ENCODE data around the gene UBE2L6. TPM values are rescaled to one million over a fixed set of nuclear protein-coding genes. Genes with fewer than 3 reads are reported as not detected.

The UBE2L6 gene
- total RNA-seq (10 to 100 TPM; 41.5 to 76.7 TPM), polyA plus RNA-seq (ENCODE audit: insufficient read length in 2 of 2) (100 to 1,000 TPM in 1 of 2 donors, 10 to 100 TPM in 1; 99.6 to 114 TPM)
- long read RNA-seq, donor 1, transcript UBE2L6-202 (4 exons, 1,573 nt), result major isoform, 34 of 58 reads
- long read RNA-seq, donor 1, transcript UBE2L6-201 (4 exons, 1,354 nt), result minor isoform, 24 of 58 reads
- long read RNA-seq, donor 1, partial matches to known transcripts, result 0 of 58 reads
- long read RNA-seq, donor 1, other reads (novel, unspliced or antisense), result 0 of 58 reads
- long read RNA-seq, donor 2, transcript UBE2L6-201 (4 exons, 1,354 nt), result major isoform, 18 of 30 reads
- long read RNA-seq, donor 2, transcript UBE2L6-202 (4 exons, 1,573 nt), result minor isoform, 10 of 30 reads
- long read RNA-seq, donor 2, partial matches to known transcripts, result 0 of 30 reads
- long read RNA-seq, donor 2, other reads (novel, unspliced or antisense), result 0 of 30 reads
- long read RNA-seq, donor 3, transcript UBE2L6-201 (4 exons, 1,354 nt), result major isoform, 25 of 43 reads
- long read RNA-seq, donor 3, transcript UBE2L6-202 (4 exons, 1,573 nt), result minor isoform, 16 of 43 reads
- long read RNA-seq, donor 3, partial matches to known transcripts, result 0 of 43 reads
- long read RNA-seq, donor 3, other reads (novel, unspliced or antisense), result 0 of 43 reads
- long read RNA-seq, donor 4, transcript UBE2L6-202 (4 exons, 1,573 nt), result minor isoform, 5 of 44 reads
- long read RNA-seq, donor 4, transcript UBE2L6-201 (4 exons, 1,354 nt), result major isoform, 36 of 44 reads
- long read RNA-seq, donor 4, partial matches to known transcripts, result 0 of 44 reads
- long read RNA-seq, donor 4, other reads (novel, unspliced or antisense), result 0 of 44 reads

DNA sequence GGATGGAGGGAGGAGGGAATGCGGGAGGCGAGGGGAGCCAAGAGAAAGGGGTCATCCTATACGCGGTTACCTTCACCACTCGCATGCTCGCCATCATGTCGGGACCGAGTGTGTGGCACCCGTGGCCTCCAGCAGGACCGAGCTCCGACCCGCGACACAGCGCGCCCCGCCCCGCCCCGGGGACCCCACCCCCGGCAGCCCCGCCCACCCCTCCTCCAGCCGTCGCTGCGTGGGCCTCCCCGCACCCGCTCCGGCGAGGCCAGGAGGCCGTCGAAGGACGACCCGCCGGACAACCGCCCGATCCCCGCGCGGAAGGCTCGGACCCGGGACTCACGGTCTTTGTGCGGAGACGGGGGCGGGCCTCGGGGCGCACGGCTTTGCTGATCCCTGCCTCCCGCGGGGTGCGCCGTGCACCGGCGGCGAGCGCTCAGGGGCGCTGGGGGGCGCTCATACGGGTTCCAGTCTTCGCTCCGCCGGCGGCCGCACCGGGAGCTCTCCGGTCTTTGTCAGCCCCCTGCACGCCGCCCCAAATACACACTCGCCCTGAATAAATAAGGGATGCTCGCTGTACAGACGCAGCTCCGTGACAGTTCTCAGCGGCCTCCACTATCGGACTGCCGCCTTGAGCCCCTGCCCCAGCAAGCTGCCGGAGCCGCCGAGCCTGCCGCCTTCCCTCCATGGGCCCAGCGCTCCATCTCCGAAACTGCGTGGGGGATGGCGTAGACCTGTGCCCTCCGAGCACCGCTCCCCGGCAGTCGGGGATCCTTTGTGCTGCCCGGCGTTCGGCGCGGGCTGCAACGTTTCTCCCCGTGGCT is at the start of gene UBE2L6:
TSS of gene UBE2L6 (minus strand) at position 158 of the 815 bp plus-strand sequence. CDS start at position 97, 61 bp downstream.
- Histone ChIP-seq H3K9me3 (ENCODE audit: control insufficient read depth, insufficient read depth, low read length) (no peaks in the 10 kb centered on the region), H3K27ac (ENCODE audit: low read depth, low read length) (peak within 1 kb of the TSS; percentile 88), H3K27me3 (ENCODE audit: control insufficient read depth, insufficient read depth, low read length) (no peaks in the 10 kb centered on the region), H3K4me1 (ENCODE audit: control insufficient read depth, insufficient read depth, low read length) (peaks cover 22% of the 10 kb centered on the region), H3K4me3 (ENCODE audit: low read depth, low read length) (peak within 1 kb of the TSS; percentile 91), H3K36me3 (ENCODE audit: control insufficient read depth, insufficient read depth, low read length) (no peaks in the 10 kb centered on the region)
- peak in 5 of 6 donors; percentile 51 to 90 (median 61) for DNase-seq (ENCODE audit: low read depth in 4 of 6, low spot score in 6 of 6)
- under 1% methylated on average over 84 of the region's 92 CpGs for WGBS (ENCODE audit: insufficient coverage)

DNA sequence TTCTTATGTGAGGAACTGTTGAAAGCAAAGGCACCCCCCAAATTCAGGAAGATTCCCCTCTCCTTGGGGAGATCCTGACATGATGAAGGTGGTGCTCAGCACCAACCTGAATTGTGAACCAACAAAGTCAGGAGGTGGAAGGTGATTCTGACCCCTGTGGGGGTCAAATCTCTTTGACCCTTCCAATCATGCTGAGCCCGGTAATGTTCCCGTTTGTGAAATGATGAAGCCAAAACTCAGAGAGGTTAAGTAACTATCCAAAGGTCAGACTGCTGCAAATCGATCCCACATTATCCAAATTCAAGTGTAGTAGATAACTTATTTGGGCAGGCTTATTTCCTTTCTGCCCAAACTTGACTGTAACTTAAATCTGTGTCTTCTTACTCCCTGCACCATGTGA is 49.1 kb upstream of the UBE2L6 start:
- Histone ChIP-seq H3K4me1 (ENCODE audit: control insufficient read depth, insufficient read depth, low read length) (no peaks in the 10 kb centered on the region), H3K27me3 (ENCODE audit: control insufficient read depth, insufficient read depth, low read length) (no peaks in the 10 kb centered on the region), H3K9me3 (ENCODE audit: control insufficient read depth, insufficient read depth, low read length) (no peaks in the 10 kb centered on the region), H3K36me3 (ENCODE audit: control insufficient read depth, insufficient read depth, low read length) (peaks cover 5% of the 10 kb centered on the region), H3K27ac (ENCODE audit: low read depth, low read length) (no peak overlapping the region), H3K4me3 (ENCODE audit: low read depth, low read length) (no peak overlapping the region)
- DNase-seq (ENCODE audit: low read depth in 4 of 6, low spot score in 6 of 6), result no peak
- WGBS (ENCODE audit: insufficient coverage), result no CpG with 5 or more reads among the region's 3 CpGs

DNA sequence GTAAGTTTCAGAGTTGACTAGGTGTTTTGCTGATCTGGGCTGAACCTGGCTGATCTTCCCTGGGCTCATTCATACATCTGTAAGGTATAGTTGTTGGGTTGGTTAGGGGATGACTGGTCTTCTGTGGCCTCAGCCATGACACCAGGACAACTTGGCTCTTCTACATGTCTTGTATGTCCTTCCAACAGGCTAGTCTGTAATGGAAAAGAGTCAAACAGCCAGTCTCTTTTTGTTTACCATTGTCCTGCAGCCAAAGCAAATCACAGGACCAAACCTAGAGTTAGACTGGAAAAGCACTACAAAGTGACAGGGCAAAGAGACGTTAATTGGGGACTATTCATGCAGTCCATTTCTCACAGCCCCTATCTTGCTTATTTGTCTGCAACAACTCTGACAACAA is 47.8 kb upstream of the UBE2L6 start:
- no peak overlapping the region for H3K4me3 ChIP-seq (ENCODE audit: low read depth, low read length)
- no peak overlapping the region for H3K27ac ChIP-seq (ENCODE audit: low read depth, low read length)
- peaks cover 5% of the 10 kb centered on the region for H3K36me3 ChIP-seq (ENCODE audit: control insufficient read depth, insufficient read depth, low read length)
- H3K9me3 ChIP-seq (ENCODE audit: control insufficient read depth, insufficient read depth, low read length), result no peaks in the 10 kb centered on the region
- no peaks in the 10 kb centered on the region for H3K4me1 ChIP-seq (ENCODE audit: control insufficient read depth, insufficient read depth, low read length)
- WGBS (ENCODE audit: insufficient coverage), result 50% methylated on average over 1 of the region's 1 CpG
- no peak for DNase-seq (ENCODE audit: low read depth in 4 of 6, low spot score in 6 of 6)
- H3K27me3 ChIP-seq (ENCODE audit: control insufficient read depth, insufficient read depth, low read length), result no peaks in the 10 kb centered on the region

DNA sequence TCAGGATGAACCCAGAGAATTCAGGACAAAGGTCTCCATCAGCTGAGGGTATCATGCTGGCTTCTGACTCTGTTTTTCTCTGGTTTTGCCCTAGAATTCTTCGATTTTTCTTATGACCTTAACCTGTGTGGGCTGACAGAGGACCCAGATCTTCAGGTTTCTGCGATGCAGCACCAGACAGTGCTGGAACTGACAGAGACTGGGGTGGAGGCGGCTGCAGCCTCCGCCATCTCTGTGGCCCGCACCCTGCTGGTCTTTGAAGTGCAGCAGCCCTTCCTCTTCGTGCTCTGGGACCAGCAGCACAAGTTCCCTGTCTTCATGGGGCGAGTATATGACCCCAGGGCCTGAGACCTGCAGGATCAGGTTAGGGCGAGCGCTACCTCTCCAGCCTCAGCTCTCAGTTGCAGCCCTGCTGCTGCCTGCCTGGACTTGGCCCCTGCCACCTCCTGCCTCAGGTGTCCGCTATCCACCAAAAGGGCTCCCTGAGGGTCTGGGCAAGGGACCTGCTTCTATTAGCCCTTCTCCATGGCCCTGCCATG is 46.8 kb upstream of the UBE2L6 start:
- 78% methylated on average over 10 of the region's 10 CpGs for WGBS (ENCODE audit: insufficient coverage)
- Histone ChIP-seq H3K36me3 (ENCODE audit: control insufficient read depth, insufficient read depth, low read length) (peaks cover 5% of the 10 kb centered on the region), H3K27me3 (ENCODE audit: control insufficient read depth, insufficient read depth, low read length) (no peaks in the 10 kb centered on the region), H3K4me1 (ENCODE audit: control insufficient read depth, insufficient read depth, low read length) (no peaks in the 10 kb centered on the region), H3K4me3 (ENCODE audit: low read depth, low read length) (no peak overlapping the region), H3K9me3 (ENCODE audit: control insufficient read depth, insufficient read depth, low read length) (no peaks in the 10 kb centered on the region), H3K27ac (ENCODE audit: low read depth, low read length) (no peak overlapping the region)
- no peak for DNase-seq (ENCODE audit: low read depth in 4 of 6, low spot score in 6 of 6)

DNA sequence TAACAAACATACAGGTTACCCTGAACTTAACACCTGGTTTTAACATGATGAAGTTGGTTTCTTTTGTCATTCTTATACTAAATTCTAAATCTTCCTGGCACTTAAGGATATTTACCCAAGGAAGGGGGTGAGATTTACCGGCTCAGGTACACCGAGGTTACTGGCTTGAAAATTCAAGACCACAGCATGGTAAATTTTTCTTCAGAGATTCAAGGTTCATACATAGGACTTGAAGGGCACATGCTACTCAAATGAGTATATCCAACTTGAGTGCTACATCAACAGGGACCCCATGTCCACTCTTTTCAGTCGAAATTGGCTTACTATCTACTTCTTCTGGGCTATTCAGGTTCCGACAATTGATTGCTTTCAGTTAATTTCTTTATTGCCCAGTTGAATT is 42.7 kb upstream of the UBE2L6 start:
- Histone ChIP-seq H3K27me3 (ENCODE audit: control insufficient read depth, insufficient read depth, low read length) (no peaks in the 10 kb centered on the region), H3K4me3 (ENCODE audit: low read depth, low read length) (no peak overlapping the region), H3K36me3 (ENCODE audit: control insufficient read depth, insufficient read depth, low read length) (peaks cover 7% of the 10 kb centered on the region), H3K27ac (ENCODE audit: low read depth, low read length) (no peak overlapping the region), H3K9me3 (ENCODE audit: control insufficient read depth, insufficient read depth, low read length) (no peaks in the 10 kb centered on the region), H3K4me1 (ENCODE audit: control insufficient read depth, insufficient read depth, low read length) (no peaks in the 10 kb centered on the region)
- DNase-seq (ENCODE audit: low read depth in 4 of 6, low spot score in 6 of 6), result no peak
- WGBS (ENCODE audit: insufficient coverage), result 61% methylated on average over 2 of the region's 4 CpGs

DNA sequence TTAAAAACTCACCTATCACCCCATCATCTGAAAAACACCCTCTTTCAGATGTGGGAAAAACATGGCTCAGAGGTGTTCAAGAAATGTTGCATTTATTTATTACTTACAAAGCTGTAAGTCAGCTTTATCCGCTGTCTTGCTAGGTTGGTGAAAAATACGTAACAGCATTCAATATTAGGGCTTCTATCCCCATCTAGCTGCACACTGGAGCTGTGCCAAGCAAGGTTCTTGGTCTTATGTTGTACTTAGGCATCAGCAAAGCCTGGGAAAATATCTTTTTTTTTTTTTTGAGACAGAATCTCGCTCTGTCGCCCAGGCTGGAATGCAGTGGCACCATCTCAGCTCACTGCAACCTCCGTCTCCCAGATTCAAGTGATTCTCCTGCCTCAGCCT is 37.6 kb upstream of the UBE2L6 start:
- WGBS (ENCODE audit: insufficient coverage), result 94% methylated on average over 3 of the region's 5 CpGs
- DNase-seq (ENCODE audit: low read depth in 4 of 6, low spot score in 6 of 6), result peak in 1 of 6 donors; percentile 7
- peaks cover 2% of the 10 kb centered on the region for H3K36me3 ChIP-seq (ENCODE audit: control insufficient read depth, insufficient read depth, low read length)

DNA sequence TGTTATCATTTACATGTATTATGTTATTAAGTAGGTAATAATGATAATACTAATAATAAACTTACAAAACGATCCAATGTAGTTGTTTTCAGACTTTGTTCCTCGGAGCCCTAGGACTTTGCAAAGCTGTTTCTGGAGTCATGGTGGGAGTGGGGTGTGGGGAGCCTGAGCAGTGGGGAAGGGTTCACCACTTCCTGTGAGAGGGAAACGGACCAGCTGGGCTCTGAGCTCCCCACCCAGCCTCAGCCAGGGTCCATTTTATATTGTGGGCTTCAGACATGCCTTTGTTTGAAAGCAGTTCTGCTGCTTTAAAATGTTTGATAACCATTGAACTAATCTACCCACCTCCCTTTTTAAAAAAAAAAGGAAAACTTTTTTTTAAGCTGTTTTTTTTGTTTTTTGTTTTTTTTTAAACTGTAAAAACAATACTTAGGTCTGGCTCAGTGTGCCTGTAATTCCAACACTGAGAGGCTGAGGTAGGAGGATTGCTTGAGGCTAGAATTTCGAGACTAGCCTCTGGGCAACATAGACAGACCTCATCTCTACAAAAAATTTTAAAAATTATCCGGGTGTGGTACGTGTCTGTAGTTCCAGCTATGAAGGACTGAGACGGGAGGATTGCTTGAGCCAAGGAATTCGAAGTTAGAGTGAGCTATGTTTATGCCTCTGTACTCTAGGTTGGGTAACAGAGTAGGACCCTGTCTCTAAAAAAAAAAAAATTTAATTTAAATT is 37.0 kb upstream of the UBE2L6 start:
- Histone ChIP-seq H3K9me3 (ENCODE audit: control insufficient read depth, insufficient read depth, low read length) (no peaks in the 10 kb centered on the region), H3K36me3 (ENCODE audit: control insufficient read depth, insufficient read depth, low read length) (peaks cover 2% of the 10 kb centered on the region), H3K4me3 (ENCODE audit: low read depth, low read length) (no peak overlapping the region), H3K4me1 (ENCODE audit: control insufficient read depth, insufficient read depth, low read length) (no peaks in the 10 kb centered on the region), H3K27me3 (ENCODE audit: control insufficient read depth, insufficient read depth, low read length) (no peaks in the 10 kb centered on the region), H3K27ac (ENCODE audit: low read depth, low read length) (no peak overlapping the region)
- WGBS (ENCODE audit: insufficient coverage), result no CpG with 5 or more reads among the region's 8 CpGs
- no peak for DNase-seq (ENCODE audit: low read depth in 4 of 6, low spot score in 6 of 6)

More for the DNA sequence above, 37.6 kb upstream of the UBE2L6 start:
- Histone ChIP-seq H3K27ac (ENCODE audit: low read depth, low read length) (no peak overlapping the region), H3K9me3 (ENCODE audit: control insufficient read depth, insufficient read depth, low read length) (no peaks in the 10 kb centered on the region), H3K27me3 (ENCODE audit: control insufficient read depth, insufficient read depth, low read length) (no peaks in the 10 kb centered on the region), H3K4me1 (ENCODE audit: control insufficient read depth, insufficient read depth, low read length) (no peaks in the 10 kb centered on the region), H3K4me3 (ENCODE audit: low read depth, low read length) (no peak overlapping the region)

DNA sequence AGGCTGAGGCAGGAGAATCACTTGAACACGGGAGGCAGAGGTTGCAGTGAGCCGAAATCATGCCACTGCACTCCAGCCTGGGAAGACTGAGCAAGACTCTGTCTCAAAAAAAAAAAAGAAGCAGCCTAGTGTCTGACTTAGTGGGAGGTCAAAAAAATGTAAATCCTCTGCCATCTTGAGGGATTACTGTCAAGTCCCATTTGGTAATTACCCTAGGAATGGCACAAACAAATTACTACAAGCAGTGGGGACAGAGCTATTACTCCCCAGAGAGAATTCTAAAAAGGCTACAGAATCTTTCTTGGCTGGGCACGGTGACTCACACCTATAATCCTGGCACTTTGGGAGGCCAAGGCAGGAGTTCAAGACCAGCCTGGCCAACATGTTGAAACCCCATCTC is 33.8 kb upstream of the UBE2L6 start:
- H3K4me1 ChIP-seq (ENCODE audit: control insufficient read depth, insufficient read depth, low read length), result peaks cover 15% of the 10 kb centered on the region
- H3K9me3 ChIP-seq (ENCODE audit: control insufficient read depth, insufficient read depth, low read length), result no peaks in the 10 kb centered on the region
- no peak overlapping the region for H3K27ac ChIP-seq (ENCODE audit: low read depth, low read length)
- DNase-seq (ENCODE audit: low read depth in 4 of 6, low spot score in 6 of 6), result no peak
- H3K27me3 ChIP-seq (ENCODE audit: control insufficient read depth, insufficient read depth, low read length), result no peaks in the 10 kb centered on the region
- H3K36me3 ChIP-seq (ENCODE audit: control insufficient read depth, insufficient read depth, low read length), result peaks cover 2% of the 10 kb centered on the region
- H3K4me3 ChIP-seq (ENCODE audit: low read depth, low read length), result no peak overlapping the region
- WGBS (ENCODE audit: insufficient coverage), result 73% methylated on average over 3 of the region's 3 CpGs

All from spinal cord (tissue), 10 donors.